IMR-90 (cell line): ENCODE data around the gene CMC1. TPM values are rescaled to one million over a fixed set of nuclear protein-coding genes. Genes with fewer than 3 reads are reported as not detected.

ENCODE experiments used
- ATAC-seq: fragments of 200-7000 bp; cut with Tn5 transposase; 2 replicates; pipeline ENCODE4 v1.9.1; 2020; ENCODE audit warnings: low read depth, mild to moderate bottlenecking, moderate library complexity
- BruUV-seq: library from RNA; stranded (reverse); fragments of 400-500 nt; replicated peaks from 2 replicates; lab custom pipeline; 2021; lab: Mats Ljungman, UMichigan
- CTCF ChIA-PET: fragments of 300-600 bp; formaldehyde crosslinking; extraction: SDS; loops from one replicate; lab custom pipeline; 2021; ENCODE audit warnings: antibody characterized with exemption; lab: Yijun Ruan, JAX
- POLR2A ChIA-PET: fragments of 300-600 bp; sonication (Branson Sonifier 250); formaldehyde crosslinking; loops from one replicate; lab custom pipeline; 2022; ENCODE audit warnings: antibody characterized with exemption; ENCODE audit not compliant: unreplicated experiment; lab: Charles Lee
- DNase-seq: peaks from one replicate; pipeline ENCODE4 v3.0.0; 2013
- H2AFZ ChIP-seq: replicated peaks from 2 replicates; pipeline ENCODE3; 2013; ENCODE audit warnings: low read length, mild to moderate bottlenecking; ENCODE audit not compliant: poor library complexity
- H2AK5ac ChIP-seq: 2 replicates; pipeline ENCODE4 v1.6.1; 2013; ENCODE audit warnings: low read depth, low read length, inconsistent platforms
- H2AK9ac ChIP-seq: replicated peaks from 2 replicates; pipeline ENCODE3; 2013; ENCODE audit warnings: mild to moderate bottlenecking, low read depth, low read length, moderate library complexity; ENCODE audit not compliant: poor library complexity
- H2BK120ac ChIP-seq: 2 replicates; pipeline ENCODE4 v1.6.1; 2013; ENCODE audit warnings: low read depth, low read length, inconsistent platforms
- H2BK15ac ChIP-seq: 3 replicates; pipeline ENCODE4 v1.6.1; 2013; ENCODE audit warnings: low read depth, low read length, inconsistent platforms
- H2BK20ac ChIP-seq: 2 replicates; pipeline ENCODE4 v1.6.1; 2013; ENCODE audit warnings: low read depth, mild to moderate bottlenecking, inconsistent platforms, low read length, moderate library complexity
- H2BK5ac ChIP-seq: 2 replicates; pipeline ENCODE4 v1.6.1; 2013; ENCODE audit warnings: mild to moderate bottlenecking, low read depth, low read length, inconsistent platforms; ENCODE audit not compliant: poor library complexity, severe bottlenecking
- H3K14ac ChIP-seq: replicated peaks from 2 replicates; pipeline ENCODE4 v1.6.1; 2013; ENCODE audit warnings: low read depth, low read length, inconsistent platforms
- H3K18ac ChIP-seq: 2 replicates; pipeline ENCODE4 v1.6.1; 2013; ENCODE audit warnings: low read depth, low read length, control low read depth
- H3K23ac ChIP-seq: 2 replicates; pipeline ENCODE4 v1.6.1; 2013; ENCODE audit warnings: low read depth, low read length, inconsistent platforms
- H3K27ac ChIP-seq: 2 replicates; pipeline ENCODE4 v1.5.1; 2013; ENCODE audit warnings: mild to moderate bottlenecking, control low read depth, low read length; ENCODE audit not compliant: insufficient read depth
- H3K27me3 ChIP-seq: 2 replicates; pipeline ENCODE4 v1.6.1; 2013; ENCODE audit warnings: low read length; ENCODE audit not compliant: control insufficient read depth, insufficient read depth
- H3K36me3 ChIP-seq: 2 replicates; pipeline ENCODE4 v1.6.1; 2013; ENCODE audit warnings: low read length, mixed read lengths; ENCODE audit not compliant: control insufficient read depth, insufficient read depth
- H3K4ac ChIP-seq: 2 replicates; pipeline ENCODE4 v1.6.1; 2013; ENCODE audit warnings: low read depth, low read length, inconsistent platforms
- H3K4me1 ChIP-seq: 2 replicates; pipeline ENCODE4 v1.6.1; 2013; ENCODE audit warnings: low read length, mixed read lengths; ENCODE audit not compliant: control insufficient read depth, insufficient read depth
- H3K4me2 ChIP-seq: 2 replicates; pipeline ENCODE4 v1.6.1; 2013; ENCODE audit warnings: low read depth, mild to moderate bottlenecking, control low read depth, low read length, moderate library complexity
- H3K4me3 ChIP-seq: 2 replicates; pipeline ENCODE4 v1.5.1; 2013; ENCODE audit warnings: low read depth, mild to moderate bottlenecking, control low read depth, low read length, moderate library complexity; ENCODE audit not compliant: insufficient read depth
- H3K56ac ChIP-seq: 2 replicates; pipeline ENCODE4 v1.6.1; 2013; ENCODE audit warnings: low read length, inconsistent platforms; ENCODE audit not compliant: insufficient read depth; ENCODE audit errors: extremely low read depth
- H3K79me1 ChIP-seq, 2 experiments: 2 replicates each; pipeline ENCODE4 v1.6.1; 2013; ENCODE audit warnings: low read length in 2 of 2, inconsistent platforms in 1 of 2, low read depth in 1 of 2
- H3K9ac ChIP-seq: 2 replicates; pipeline ENCODE4 v1.6.1; 2013; ENCODE audit warnings: low read depth, low read length, control low read depth
- H3K9me1 ChIP-seq: 2 replicates; pipeline ENCODE4 v1.6.1; 2013; ENCODE audit warnings: low read length, inconsistent platforms; ENCODE audit not compliant: insufficient read depth
- H3K9me3 ChIP-seq: 2 replicates; pipeline ENCODE4 v1.6.1; 2013; ENCODE audit warnings: low read length; ENCODE audit not compliant: control insufficient read depth, insufficient read depth
- H4K20me1 ChIP-seq: 2 replicates; pipeline ENCODE4 v1.6.1; 2013; ENCODE audit warnings: low read length, inconsistent platforms; ENCODE audit not compliant: insufficient read depth
- H4K5ac ChIP-seq: 2 replicates; pipeline ENCODE4 v1.6.1; 2013; ENCODE audit warnings: mild to moderate bottlenecking, low read depth, low read length, control low read depth
- H4K8ac ChIP-seq, 2 experiments: 2 replicates each; pipeline ENCODE4 v1.6.1; 2013; ENCODE audit warnings: low read depth in 2 of 2, low read length in 2 of 2, control low read depth in 1 of 2, inconsistent platforms in 1 of 2
- H4K91ac ChIP-seq: 2 replicates; pipeline ENCODE4 v1.6.1; 2013; ENCODE audit warnings: low read depth, low read length, inconsistent platforms; ENCODE audit not compliant: insufficient read depth
- POLR2A ChIP-seq: IDR thresholded peaks from 2 replicates; pipeline ENCODE4 v1.6.1; 2012; ENCODE audit warnings: mild to moderate bottlenecking, low read depth, low read length
- WGBS, 2 experiments: methylation state at CpG; one replicate each; pipeline versions ENCODE4 v1.1.5 to v1.1.7; 2013; ENCODE audit warnings: missing lambda C conversion rate in 2 of 2; ENCODE audit not compliant: insufficient read length in 1 of 2; ENCODE audit errors: extremely low coverage in 2 of 2; 5-methylcytosine and 5-hydroxymethylcytosine counted together
- dilution Hi-C: fragments of 300-500 bp; cut with HindIII; formaldehyde crosslinking; loops from one replicate; pipeline ENCODE4 v1.14.3; 2018; ENCODE audit warnings: low sequenced_read_pairs; ENCODE audit not compliant: unreplicated experiment
- in situ Hi-C: fragments of 300-500 bp; cut with MboI; formaldehyde crosslinking; loops from 3 replicates; pipeline ENCODE4 v1.14.3; 2019; ENCODE audit warnings: low sequenced_read_pairs, inconsistent platforms, mixed read lengths
- intact Hi-C: fragments of 100-400 bp; cut with micrococcal nuclease; formaldehyde crosslinking; loops from 2 replicates; pipeline ENCODE4 v1.10.0; 2022
- polyA plus RNA-seq, 3 experiments: library from polyadenylated mRNA; depleted of rRNA; stranded (reverse); fragments of >200 nt; gene quantifications; 2 replicates each; pipeline ENCODE4 v1.2.3, GENCODE V29; 2012; ENCODE audit warnings: low replicate concordance in 1 of 3
- total RNA-seq: library from RNA; depleted of rRNA; stranded (reverse); fragments of >200 nt; gene quantifications from 2 replicates; pipeline ENCODE4 v1.2.3, GENCODE V29; 2012

CMC1 gene
- total and polyA plus RNA-seq, 2 of the 4 experiments (the other 2 are of a cell fraction): 1.6 to 18.3 TPM

GRCh38 chr3:28335246-28335645 lies 93.8 kb downstream of the CMC1 start:
- H2BK20ac ChIP-seq: no peak overlapping the region
- H3K14ac ChIP-seq: no peak overlapping the region
- H4K20me1 ChIP-seq: no peaks in the 10 kb centered on the region
- H3K4me3 ChIP-seq: no peak overlapping the region
- H3K4me1 ChIP-seq: no peaks in the 10 kb centered on the region
- no peaks in the 10 kb centered on the region for H3K9me1 ChIP-seq
- no peak overlapping the region for H3K27ac ChIP-seq
- H3K9ac ChIP-seq: no peak overlapping the region
- H3K27me3 ChIP-seq: no peaks in the 10 kb centered on the region
- intact Hi-C loops (loop anchor here (10.0 kb wide), 1 partner anchor 850 kb away; the partner anchor contains the start of gene SLC4A7), dilution Hi-C loops (no loop called here), in situ Hi-C loops (no loop called here)
- ATAC-seq (no peak), DNase-seq (no peak)
- H4K5ac ChIP-seq: no peak overlapping the region
- peaks cover 0 to 4% of the 10 kb centered on the region in 2 experiments; a peak in 1 of 4 replicates for H3K79me1 ChIP-seq
- no peak overlapping the region for H2BK120ac ChIP-seq
- no CpG with 5 or more reads among the region's 2 CpGs for WGBS, 2 experiments
- H2BK5ac ChIP-seq: no peak overlapping the region
- no peak overlapping the region for H3K4me2 ChIP-seq
- no peak overlapping the region for H4K8ac ChIP-seq
- no peaks in the 10 kb centered on the region for H3K9me3 ChIP-seq
- TF ChIP-seq POLR2A: no peak
- H2AK9ac ChIP-seq: no peak overlapping the region
- no peak overlapping the region for H4K91ac ChIP-seq
- ChIA-PET POLR2A (no interaction called here), CTCF (interaction anchor here (0.9 to 1.2 kb wide), 2 partner anchors 13 to 623 kb away, joined by 3 read pairs; partner anchors contain the start of genes AZI2 and ZCWPW2)
- H3K56ac ChIP-seq: no peak overlapping the region
- H2BK15ac ChIP-seq: no peak overlapping the region
- no peak overlapping the region for H2AFZ ChIP-seq
- no peak overlapping the region for H3K23ac ChIP-seq
- no peak overlapping the region for H3K4ac ChIP-seq
- no peak overlapping the region for H2AK5ac ChIP-seq
- peaks cover 15% of the 10 kb centered on the region; the same call in 1 of the 2 replicates for H3K36me3 ChIP-seq
- no TSS peak for BruUV-seq
- no peak overlapping the region for H3K18ac ChIP-seq
